ENCODE data around the gene TNFSF18.
A peak's percentile ranks its signal among the peaks of the same experiment; 100 is the strongest.

TNFSF18 gene

DNA sequence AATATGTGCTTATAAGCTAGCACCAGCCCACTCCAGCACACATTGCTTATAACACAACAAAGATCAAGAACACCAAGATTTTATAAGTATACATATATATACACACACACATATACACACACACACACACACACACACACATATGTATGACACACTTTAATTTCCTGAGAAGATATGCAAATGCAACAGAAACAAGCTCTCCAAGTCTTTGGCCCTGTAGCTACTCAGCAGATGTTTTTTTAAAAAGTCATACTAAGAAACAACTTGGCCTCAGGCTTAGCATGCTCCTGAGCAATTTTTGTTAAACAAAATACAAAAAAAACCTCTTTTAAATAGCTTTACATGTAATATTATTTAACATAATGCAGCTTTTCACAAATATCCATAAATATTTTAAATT, 11.1 kb downstream of the TNFSF18 start:
- DNase-seq (ENCODE audit: low spot score), result no peak
- TF ChIP-seq, protein P1, sequence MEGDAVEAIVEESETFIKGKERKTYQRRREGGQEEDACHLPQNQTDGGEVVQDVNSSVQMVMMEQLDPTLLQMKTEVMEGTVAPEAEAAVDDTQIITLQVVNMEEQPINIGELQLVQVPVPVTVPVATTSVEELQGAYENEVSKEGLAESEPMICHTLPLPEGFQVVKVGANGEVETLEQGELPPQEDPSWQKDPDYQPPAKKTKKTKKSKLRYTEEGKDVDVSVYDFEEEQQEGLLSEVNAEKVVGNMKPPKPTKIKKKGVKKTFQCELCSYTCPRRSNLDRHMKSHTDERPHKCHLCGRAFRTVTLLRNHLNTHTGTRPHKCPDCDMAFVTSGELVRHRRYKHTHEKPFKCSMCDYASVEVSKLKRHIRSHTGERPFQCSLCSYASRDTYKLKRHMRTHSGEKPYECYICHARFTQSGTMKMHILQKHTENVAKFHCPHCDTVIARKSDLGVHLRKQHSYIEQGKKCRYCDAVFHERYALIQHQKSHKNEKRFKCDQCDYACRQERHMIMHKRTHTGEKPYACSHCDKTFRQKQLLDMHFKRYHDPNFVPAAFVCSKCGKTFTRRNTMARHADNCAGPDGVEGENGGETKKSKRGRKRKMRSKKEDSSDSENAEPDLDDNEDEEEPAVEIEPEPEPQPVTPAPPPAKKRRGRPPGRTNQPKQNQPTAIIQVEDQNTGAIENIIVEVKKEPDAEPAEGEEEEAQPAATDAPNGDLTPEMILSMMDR (IDR thresholded peaks at IDR 0.05; ENCODE audit: extremely low read depth, missing control alignments), result no peak

- TF ChIP-seq, protein P1 (IDR thresholded peaks at IDR 0.05; ENCODE audit: extremely low read depth, missing control alignments), result no peak
- no peak for DNase-seq (ENCODE audit: low spot score)
Observed at GRCh38 chr1:173038875-173039554, 11.7 kb downstream of the TNFSF18 start.

- TF ChIP-seq, protein P1 (IDR thresholded peaks at IDR 0.05; ENCODE audit: extremely low read depth, missing control alignments), result no peak
- no peak for DNase-seq (ENCODE audit: low spot score)
Observed at GRCh38 chr1:173024543-173024942, 26.2 kb downstream of the TNFSF18 start.

DNA sequence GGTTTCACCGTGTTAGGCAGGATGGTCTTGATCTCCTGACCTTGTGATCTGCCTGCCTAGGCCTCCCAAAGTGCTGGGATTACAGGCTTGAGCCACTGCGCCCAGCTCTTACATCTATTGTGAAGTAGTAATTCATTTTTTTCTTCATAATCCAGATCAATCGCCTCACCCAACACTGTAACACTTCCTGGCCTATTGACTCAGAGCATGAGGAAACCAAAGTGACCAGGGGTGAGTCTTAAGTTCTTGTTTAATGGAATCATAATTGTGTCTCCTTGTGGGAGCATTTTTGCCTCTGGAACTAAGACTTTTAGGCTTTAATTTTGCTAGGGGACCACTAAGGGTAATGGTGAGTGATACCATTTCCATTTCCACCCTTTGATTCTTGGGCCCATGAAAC, 27.4 kb downstream of the TNFSF18 start:
- DNase-seq (ENCODE audit: low spot score), result no peak
- TF ChIP-seq, protein P1 (IDR thresholded peaks at IDR 0.05; ENCODE audit: extremely low read depth, missing control alignments), result no peak

DNA sequence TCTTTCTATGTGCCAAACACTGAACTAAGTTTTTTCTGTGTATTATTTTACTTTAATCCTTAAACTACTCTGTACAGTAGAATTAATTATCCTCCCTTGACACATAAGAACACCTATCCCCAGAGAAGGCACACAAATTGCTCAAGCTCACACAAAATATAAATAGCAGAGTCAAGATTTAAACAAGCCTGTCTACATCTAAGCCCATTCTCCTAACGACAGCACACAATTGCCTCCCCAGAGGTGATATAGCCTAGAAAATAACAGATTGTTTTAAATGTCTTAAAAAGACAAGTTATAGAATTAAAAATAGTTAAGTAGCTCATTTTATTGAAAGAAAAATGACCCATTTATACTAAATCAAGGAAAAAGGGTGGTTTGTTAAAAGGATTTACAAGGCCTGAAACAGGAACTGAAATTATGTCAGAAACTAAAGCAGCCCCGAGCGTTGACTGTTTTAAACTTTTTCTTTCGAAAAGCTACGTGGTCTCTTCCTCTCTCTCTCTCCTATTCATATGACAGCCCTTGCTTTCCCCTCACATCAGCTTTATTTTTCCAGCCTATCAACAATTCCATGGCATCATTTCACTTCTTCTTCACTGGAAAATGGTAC, 30.5 kb downstream of the TNFSF18 start:
- peak; percentile 54 for DNase-seq (ENCODE audit: low spot score)

GRCh38 chr1:173017792-173018191, 32.9 kb downstream of the TNFSF18 start:
- TF ChIP-seq, protein P1 (IDR thresholded peaks at IDR 0.05; ENCODE audit: extremely low read depth, missing control alignments), result no peak

More for the DNA sequence above, 30.5 kb downstream of the TNFSF18 start:
- TF ChIP-seq, protein P1 (IDR thresholded peaks at IDR 0.05; ENCODE audit: extremely low read depth, missing control alignments), result no peak

DNA sequence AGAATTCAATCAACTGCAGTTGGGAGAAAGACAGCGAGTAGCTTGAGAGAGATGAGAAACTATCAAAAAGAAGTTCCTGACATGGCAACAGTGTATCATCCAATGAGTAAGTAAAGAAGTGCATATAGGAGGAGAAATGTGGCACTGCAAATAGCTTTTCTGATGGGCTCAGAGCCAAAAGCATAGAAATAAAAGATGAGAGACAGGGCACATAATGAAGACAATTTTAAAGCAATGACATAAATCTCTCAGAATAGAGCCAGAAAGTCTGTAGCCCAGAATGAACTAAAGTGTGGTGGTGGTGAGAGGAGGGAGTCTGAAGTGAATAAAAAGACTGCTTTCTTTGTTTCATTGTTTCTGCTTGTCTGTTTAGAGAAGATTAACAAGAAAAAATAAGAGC, 34.3 kb downstream of the TNFSF18 start:
- TF ChIP-seq, protein P1 (IDR thresholded peaks at IDR 0.05; ENCODE audit: extremely low read depth, missing control alignments), result no peak
- no peak for DNase-seq (ENCODE audit: low spot score)

More at GRCh38 chr1:173017792-173018191, 32.9 kb downstream of the TNFSF18 start:
- no peak for DNase-seq (ENCODE audit: low spot score)
